Vagina (tissue), 2 donors: ENCODE results near the gene FRRS1L.

ENCODE experiments used
- POLR2A ChIP-seq, 2 donors: fragments of 450-650 bp; IDR thresholded peaks; one replicate each; pipeline ENCODE4 v1.6.1; 2017; ENCODE audit warnings: antibody characterized with exemption in 2 of 2, mild to moderate bottlenecking in 2 of 2, moderate library complexity in 2 of 2
- TF ChIP-seq, protein P1 (sequence below), 3 experiments: fragments of 450-650 bp in 2 of 3; fragments of 200-600 bp in 1 of 3; sonication (generic) in 1 of 3; IDR thresholded peaks; one replicate each; pipeline ENCODE4 v1.5.1; 2017 to 2019; ENCODE audit warnings: antibody characterized with exemption in 3 of 3, mild to moderate bottlenecking in 2 of 3, moderate library complexity in 2 of 3

DNA sequence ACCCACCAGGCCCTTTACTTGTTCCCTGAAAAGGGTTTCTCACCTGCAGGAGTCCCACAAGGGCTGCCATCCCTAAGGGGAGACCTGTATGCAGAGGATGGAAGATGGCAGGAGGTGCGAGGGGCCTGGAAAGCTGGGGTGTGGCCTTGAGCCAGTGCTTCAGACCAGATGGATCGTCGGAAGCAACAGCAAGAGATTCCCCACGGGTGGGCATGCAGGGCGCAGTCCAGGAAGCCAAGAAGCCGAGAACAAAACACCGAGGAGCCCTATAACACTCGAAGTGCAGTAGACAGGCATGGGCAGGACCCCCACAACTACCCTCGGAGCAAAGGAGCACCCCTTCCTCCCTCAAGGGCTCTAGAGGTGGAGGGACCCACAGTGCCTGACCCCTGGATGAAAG is 24.7 kb upstream of the FRRS1L start:
- no peak for TF ChIP-seq POLR2A (IDR thresholded peaks at IDR 0.05)
- TF ChIP-seq, protein P1, sequence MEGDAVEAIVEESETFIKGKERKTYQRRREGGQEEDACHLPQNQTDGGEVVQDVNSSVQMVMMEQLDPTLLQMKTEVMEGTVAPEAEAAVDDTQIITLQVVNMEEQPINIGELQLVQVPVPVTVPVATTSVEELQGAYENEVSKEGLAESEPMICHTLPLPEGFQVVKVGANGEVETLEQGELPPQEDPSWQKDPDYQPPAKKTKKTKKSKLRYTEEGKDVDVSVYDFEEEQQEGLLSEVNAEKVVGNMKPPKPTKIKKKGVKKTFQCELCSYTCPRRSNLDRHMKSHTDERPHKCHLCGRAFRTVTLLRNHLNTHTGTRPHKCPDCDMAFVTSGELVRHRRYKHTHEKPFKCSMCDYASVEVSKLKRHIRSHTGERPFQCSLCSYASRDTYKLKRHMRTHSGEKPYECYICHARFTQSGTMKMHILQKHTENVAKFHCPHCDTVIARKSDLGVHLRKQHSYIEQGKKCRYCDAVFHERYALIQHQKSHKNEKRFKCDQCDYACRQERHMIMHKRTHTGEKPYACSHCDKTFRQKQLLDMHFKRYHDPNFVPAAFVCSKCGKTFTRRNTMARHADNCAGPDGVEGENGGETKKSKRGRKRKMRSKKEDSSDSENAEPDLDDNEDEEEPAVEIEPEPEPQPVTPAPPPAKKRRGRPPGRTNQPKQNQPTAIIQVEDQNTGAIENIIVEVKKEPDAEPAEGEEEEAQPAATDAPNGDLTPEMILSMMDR (IDR thresholded peaks at IDR 0.05) = no peak
